OCI-LY1 (cell line): ENCODE measurements around the gene SIDT1.

ENCODE experiments used
- H2AFZ ChIP-seq: fragments of 200-600 bp; sonication (generic), shearing (Covaris generic); 2 replicates; pipeline ENCODE4 v1.6.0; 2014; ENCODE audit warnings: antibody characterized with exemption, mild to moderate bottlenecking, low read length
- H3F3A ChIP-seq: fragments of 200-600 bp; sonication (generic), shearing (Covaris generic); 2 replicates; pipeline ENCODE4 v1.6.0; 2014; ENCODE audit warnings: mild to moderate bottlenecking, antibody characterized with exemption, low read length, moderate library complexity; ENCODE audit not compliant: insufficient read depth
- H3K27ac ChIP-seq: fragments of 200-600 bp; sonication (generic); 2 replicates; pipeline ENCODE4 v1.5.1; 2014; ENCODE audit warnings: low read length, mixed run types, mild to moderate bottlenecking, low read depth; ENCODE audit not compliant: poor library complexity, severe bottlenecking
- H3K27me3 ChIP-seq: fragments of 200-600 bp; sonication (generic); 2 replicates; pipeline ENCODE4 v1.6.0; 2014; ENCODE audit warnings: antibody characterized with exemption, mild to moderate bottlenecking, low read length, moderate library complexity; ENCODE audit not compliant: insufficient read depth
- H3K36me3 ChIP-seq: fragments of 200-600 bp; sonication (generic); 2 replicates; pipeline ENCODE4 v1.6.1; 2014; ENCODE audit warnings: mild to moderate bottlenecking, antibody characterized with exemption, low read length, moderate library complexity, mixed read lengths; ENCODE audit not compliant: insufficient read depth
- H3K4me1 ChIP-seq: fragments of 200-600 bp; sonication (generic); 2 replicates; pipeline ENCODE4 v1.5.1; 2014; ENCODE audit warnings: mild to moderate bottlenecking, low read length, moderate library complexity; ENCODE audit not compliant: insufficient read depth, severe bottlenecking
- H3K4me2 ChIP-seq: fragments of 200-600 bp; sonication (generic), shearing (Covaris generic); 2 replicates; pipeline ENCODE4 v1.6.1; 2014; ENCODE audit warnings: low read length
- H3K4me3 ChIP-seq: fragments of 200-600 bp; sonication (generic); 2 replicates; pipeline ENCODE4 v1.5.1; 2014; ENCODE audit warnings: low read length, low read depth, mild to moderate bottlenecking, mixed read lengths; ENCODE audit not compliant: poor library complexity, severe bottlenecking
- H3K79me2 ChIP-seq: fragments of 200-600 bp; shearing (Covaris generic); 2 replicates; pipeline ENCODE4 v1.6.1; 2016; ENCODE audit warnings: mixed run types, low read length, mixed read lengths; ENCODE audit not compliant: insufficient read depth
- H3K9ac ChIP-seq: fragments of 200-600 bp; sonication (generic), shearing (Covaris generic); 2 replicates; pipeline ENCODE4 v1.6.1; 2014; ENCODE audit warnings: mild to moderate bottlenecking, low read length, mixed read lengths
- H3K9me2 ChIP-seq: fragments of 200-600 bp; sonication (generic), shearing (Covaris generic); 2 replicates; pipeline ENCODE4 v1.6.1; 2014; ENCODE audit warnings: low read depth, mild to moderate bottlenecking, low read length, mixed read lengths
- H3K9me3 ChIP-seq: fragments of 200-600 bp; shearing (Covaris generic); 2 replicates; pipeline ENCODE4 v1.6.1; 2014; ENCODE audit warnings: low read length, mixed read lengths
- H4K20me1 ChIP-seq: fragments of 200-600 bp; sonication (generic), shearing (Covaris generic); 2 replicates; pipeline ENCODE4 v1.6.0; 2016; ENCODE audit warnings: mild to moderate bottlenecking, low read length; ENCODE audit not compliant: insufficient read depth
- CTCF ChIP-seq: fragments of 200-600 bp; sonication (generic), shearing (Covaris generic); IDR thresholded peaks from 2 replicates; pipeline ENCODE4 v1.5.1; 2017; ENCODE audit warnings: mild to moderate bottlenecking, antibody characterized with exemption, low read length, moderate library complexity, mixed read lengths
- EZH2 ChIP-seq: fragments of 200-600 bp; sonication (generic), shearing (Covaris generic); IDR thresholded peaks from 2 replicates; pipeline ENCODE4 v1.8.0; 2017; ENCODE audit warnings: borderline replicate concordance, mixed run types, mild to moderate bottlenecking, antibody characterized with exemption, low read length, moderate library complexity, mixed read lengths

SIDT1 gene

DNA sequence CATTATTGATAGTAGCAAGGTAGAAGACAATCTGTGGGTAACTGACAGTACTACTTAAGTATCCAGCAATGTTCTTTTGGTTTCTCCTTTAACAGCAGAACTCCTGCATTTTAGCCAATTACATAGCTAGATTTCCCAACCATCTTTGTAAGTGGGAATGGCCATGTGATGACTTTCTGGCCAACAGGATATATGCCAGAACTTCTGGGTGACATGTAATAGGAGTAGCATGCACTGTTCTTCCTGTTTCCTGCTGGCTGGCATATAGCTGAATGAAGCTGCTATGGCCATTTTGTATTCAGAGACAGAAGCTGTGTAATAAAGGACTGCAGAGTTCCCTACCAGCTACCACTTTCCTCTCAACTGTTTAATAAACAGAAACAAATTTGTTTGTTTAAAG lies 35.4 kb upstream of the SIDT1 start:
- Histone ChIP-seq H3K9me3 (no peaks in the 10 kb centered on the region), H3K79me2 (no peaks in the 10 kb centered on the region), H3K4me3 (no peak overlapping the region), H3K27me3 (no peaks in the 10 kb centered on the region), H3K36me3 (peaks cover 43% of the 10 kb centered on the region; the same call in 1 of the 2 replicates), H3K9me2 (no peaks in the 10 kb centered on the region), H3K9ac (no peak overlapping the region), H3K4me2 (no peak overlapping the region), H3K27ac (no peak overlapping the region), H4K20me1 (no peaks in the 10 kb centered on the region), H3K4me1 (peaks cover 3% of the 10 kb centered on the region), H3F3A (peaks cover 4% of the 10 kb centered on the region; the same call in 1 of the 2 replicates), H2AFZ (no peak overlapping the region)
- TF ChIP-seq EZH2 (no peak), CTCF (no peak)

DNA sequence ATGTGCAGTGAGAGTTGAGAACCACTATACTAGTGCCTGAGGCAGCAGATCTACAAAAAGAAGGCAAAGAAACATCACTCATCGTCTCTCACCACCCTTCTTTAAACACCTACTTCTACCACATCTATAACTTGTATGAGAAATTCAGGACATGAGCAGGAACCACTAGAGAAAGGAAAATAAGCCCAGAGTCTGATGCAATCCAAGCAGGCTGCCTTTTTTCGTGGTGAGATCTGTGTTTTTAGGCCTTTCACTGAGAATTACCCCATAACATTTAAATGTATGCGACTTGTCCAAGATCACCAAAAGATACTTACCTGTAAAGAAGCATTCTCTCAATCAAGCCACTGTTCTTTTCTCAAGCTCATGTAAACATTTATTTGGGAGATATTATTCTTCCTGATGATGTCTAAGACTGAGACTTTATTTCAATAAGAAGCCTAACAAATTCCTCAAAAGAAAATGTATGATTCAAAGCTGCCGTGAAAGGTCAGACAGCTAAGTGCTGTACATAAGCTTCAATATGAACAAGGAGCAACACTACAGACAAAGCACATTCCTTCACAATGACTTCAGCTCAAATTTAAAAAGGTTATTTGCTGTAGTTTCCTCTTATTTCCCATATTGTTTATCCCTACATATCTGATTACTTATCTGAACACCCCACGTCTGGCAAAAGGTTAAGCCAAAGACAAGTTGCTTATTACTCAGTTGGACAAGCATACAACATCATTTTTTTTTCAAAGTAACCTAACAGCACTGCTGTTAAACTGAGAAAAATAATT lies 33.9 kb upstream of the SIDT1 start:
- Histone ChIP-seq H3K27me3 (no peaks in the 10 kb centered on the region), H3K4me1 (peaks cover 3% of the 10 kb centered on the region), H3K9ac (no peak overlapping the region), H3K27ac (no peak overlapping the region), H3F3A (peaks cover 4% of the 10 kb centered on the region; the same call in 1 of the 2 replicates), H3K79me2 (no peaks in the 10 kb centered on the region), H2AFZ (no peak overlapping the region), H3K9me2 (no peaks in the 10 kb centered on the region), H3K4me3 (no peak overlapping the region), H4K20me1 (no peaks in the 10 kb centered on the region), H3K36me3 (peaks cover 39% of the 10 kb centered on the region; the same call in 1 of the 2 replicates), H3K4me2 (no peak overlapping the region), H3K9me3 (no peaks in the 10 kb centered on the region)
- no peak for TF ChIP-seq CTCF
- no peak for TF ChIP-seq EZH2

- no peak overlapping the region for H3K4me2 ChIP-seq
- H3K27ac ChIP-seq = no peak overlapping the region
- no peaks in the 10 kb centered on the region for H4K20me1 ChIP-seq
- H3K4me3 ChIP-seq = no peak overlapping the region
- H3K79me2 ChIP-seq = no peaks in the 10 kb centered on the region
- no peaks in the 10 kb centered on the region for H3K9me2 ChIP-seq
- no peak overlapping the region for H2AFZ ChIP-seq
- H3F3A ChIP-seq = no peaks in the 10 kb centered on the region
- H3K27me3 ChIP-seq = no peaks in the 10 kb centered on the region
- H3K4me1 ChIP-seq = peaks cover 3% of the 10 kb centered on the region
- H3K36me3 ChIP-seq = peaks cover 37% of the 10 kb centered on the region; the same call in 1 of the 2 replicates
- H3K9ac ChIP-seq = no peak overlapping the region
- H3K9me3 ChIP-seq = no peaks in the 10 kb centered on the region
- TF ChIP-seq CTCF (no peak), EZH2 (no peak)
These were observed 33.3 kb upstream of the SIDT1 start for GRCh38 chr3:113499081-113499480.
